Omental fat pad (tissue), 4 donors: ENCODE results near the gene GRIK1. TPM values are rescaled to one million over a fixed set of nuclear protein-coding genes. Genes with fewer than 3 reads are reported as not detected.

Source experiments
- ATAC-seq: fragments of 150-250 bp; one replicate; pipeline ENCODE4 v1.9.1; 2016; ENCODE audit warnings: mild to moderate bottlenecking, moderate library complexity; ENCODE audit not compliant: low FRiP score
- DNase-seq: peaks from one replicate; pipeline ENCODE4 v3.0.0-alpha.2; 2019; ENCODE audit warnings: low spot score
- total RNA-seq, 4 donors: library from RNA; depleted of rRNA; stranded (reverse); fragments of >200 nt; gene quantifications; one replicate each; pipeline ENCODE4 v1.1.0, GENCODE V29; 2016
- TF ChIP-seq, protein P1 (sequence below), 3 donors: fragments of 450-650 bp; IDR thresholded peaks; one replicate each; pipeline ENCODE4 v1.5.1; 2016 to 2017; ENCODE audit warnings: antibody characterized with exemption in 3 of 3, mild to moderate bottlenecking in 3 of 3, moderate library complexity in 2 of 3

The GRIK1 gene
- total RNA-seq, 4 donors from 2014 or later, result 0.09 to 0.44 (median 0.32) TPM; not detected in 1

GRCh38 chr21:29777160-29777559, 162.6 kb downstream of the GRIK1 start:
- ATAC-seq (no peak), DNase-seq (no peak)
- TF ChIP-seq, protein P1, sequence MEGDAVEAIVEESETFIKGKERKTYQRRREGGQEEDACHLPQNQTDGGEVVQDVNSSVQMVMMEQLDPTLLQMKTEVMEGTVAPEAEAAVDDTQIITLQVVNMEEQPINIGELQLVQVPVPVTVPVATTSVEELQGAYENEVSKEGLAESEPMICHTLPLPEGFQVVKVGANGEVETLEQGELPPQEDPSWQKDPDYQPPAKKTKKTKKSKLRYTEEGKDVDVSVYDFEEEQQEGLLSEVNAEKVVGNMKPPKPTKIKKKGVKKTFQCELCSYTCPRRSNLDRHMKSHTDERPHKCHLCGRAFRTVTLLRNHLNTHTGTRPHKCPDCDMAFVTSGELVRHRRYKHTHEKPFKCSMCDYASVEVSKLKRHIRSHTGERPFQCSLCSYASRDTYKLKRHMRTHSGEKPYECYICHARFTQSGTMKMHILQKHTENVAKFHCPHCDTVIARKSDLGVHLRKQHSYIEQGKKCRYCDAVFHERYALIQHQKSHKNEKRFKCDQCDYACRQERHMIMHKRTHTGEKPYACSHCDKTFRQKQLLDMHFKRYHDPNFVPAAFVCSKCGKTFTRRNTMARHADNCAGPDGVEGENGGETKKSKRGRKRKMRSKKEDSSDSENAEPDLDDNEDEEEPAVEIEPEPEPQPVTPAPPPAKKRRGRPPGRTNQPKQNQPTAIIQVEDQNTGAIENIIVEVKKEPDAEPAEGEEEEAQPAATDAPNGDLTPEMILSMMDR (IDR thresholded peaks at IDR 0.05), result no peak

GRCh38 chr21:29775462-29775861, 164.3 kb downstream of the GRIK1 start:
- TF ChIP-seq, protein P1 (IDR thresholded peaks at IDR 0.05), result no peak
- ATAC-seq (no peak), DNase-seq (no peak)

DNA sequence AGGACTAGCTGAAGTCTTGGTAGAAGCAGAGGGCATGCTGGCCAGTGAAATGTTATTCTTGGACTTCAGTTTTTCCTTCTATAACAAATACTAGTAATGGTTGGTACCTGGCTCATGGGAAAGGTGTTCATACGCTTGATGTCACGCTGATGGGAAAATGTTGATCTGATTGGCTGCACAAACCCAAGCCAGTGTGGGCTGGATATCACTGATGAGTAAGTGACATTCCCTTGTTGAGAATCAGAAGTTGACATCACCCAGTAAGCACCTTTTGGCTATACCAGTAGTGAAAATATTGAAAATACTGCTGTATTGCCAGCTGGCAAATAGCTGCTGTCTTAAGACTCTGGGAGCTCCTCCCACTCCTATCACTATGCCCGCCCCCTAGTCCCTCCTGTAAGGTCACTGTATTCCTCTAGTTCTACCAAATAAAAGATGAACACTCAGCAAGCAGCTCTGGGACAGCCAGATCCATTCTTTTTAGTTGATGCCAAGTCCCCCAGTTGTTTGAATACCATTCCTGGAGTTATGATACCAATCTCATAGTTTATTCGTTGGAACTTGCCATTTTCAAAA, 168.2 kb downstream of the GRIK1 start:
- TF ChIP-seq, protein P1 (IDR thresholded peaks at IDR 0.05), result no peak
- ATAC-seq (no peak), DNase-seq (no peak)

DNA sequence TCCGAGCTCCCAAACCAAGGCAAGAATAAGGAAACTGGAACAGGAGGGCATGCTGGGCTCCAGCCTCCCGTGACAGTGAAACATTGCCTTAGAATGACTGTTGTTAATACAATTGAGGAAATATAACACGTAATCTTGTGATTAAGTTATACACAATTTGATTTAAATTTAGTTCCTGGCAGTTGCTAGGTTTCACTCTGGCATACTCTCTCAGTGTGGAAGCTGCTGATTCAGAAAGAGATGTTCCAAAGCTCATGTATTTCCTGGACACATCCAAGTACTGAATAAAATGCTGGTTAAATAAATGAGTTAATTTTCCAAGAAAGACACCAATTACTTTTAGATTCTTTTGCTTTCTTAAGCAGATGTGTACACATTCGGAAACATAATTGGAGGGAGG, 176.1 kb downstream of the GRIK1 start:
- TF ChIP-seq, protein P1 (IDR thresholded peaks at IDR 0.05), result no peak
- no peak for DNase-seq
- ATAC-seq, result no peak

DNA sequence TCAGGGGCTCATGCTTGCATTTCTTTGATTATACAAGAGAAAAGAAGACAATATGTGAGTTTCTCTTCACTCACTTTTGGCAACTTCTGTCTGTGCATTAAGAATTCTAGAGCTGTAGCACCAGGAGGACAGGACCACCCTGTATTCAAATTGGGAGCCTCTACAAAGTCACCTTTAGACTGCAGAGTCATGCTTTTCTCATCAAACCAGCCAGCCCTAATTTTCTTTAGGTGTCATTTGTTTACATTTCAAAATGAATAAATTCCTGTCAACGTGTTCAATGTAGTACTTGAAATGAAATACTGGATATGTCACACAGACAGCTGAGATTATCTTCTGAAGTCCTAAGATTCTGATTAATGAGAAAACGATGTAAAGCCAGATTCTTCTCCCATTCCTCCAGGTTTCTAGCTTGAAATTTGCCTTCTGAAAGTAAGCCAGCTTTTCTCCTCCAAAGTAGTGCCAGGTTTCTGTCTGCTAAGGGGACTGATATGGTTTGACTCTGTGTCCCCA, 177.2 kb downstream of the GRIK1 start:
- TF ChIP-seq, protein P1 (IDR thresholded peaks at IDR 0.05), result no peak
- DNase-seq (no peak), ATAC-seq (no peak)

GRCh38 chr21:29753216-29753615, 186.6 kb downstream of the GRIK1 start:
- ATAC-seq (no peak), DNase-seq (no peak)
- TF ChIP-seq, protein P1 (IDR thresholded peaks at IDR 0.05), result no peak

- DNase-seq, result no peak
- no peak for ATAC-seq
- TF ChIP-seq, protein P1 (IDR thresholded peaks at IDR 0.05), result no peak
Measured at GRCh38 chr21:29751473-29752185, 188.2 kb downstream of the GRIK1 start.
